22Rv1 (cell line): ENCODE results near the gene BICC1.

Experiments
- H3K27ac ChIP-seq: fragments of 450-650 bp; 2 replicates; pipeline ENCODE4 v1.5.1; 2017
- ZFX ChIP-seq: fragments of 450-650 bp; IDR thresholded peaks from 2 replicates; pipeline ENCODE4 v1.6.1; 2017; ENCODE audit warnings: antibody characterized with exemption, borderline replicate concordance
- TF ChIP-seq, protein P1 (sequence below): fragments of 450-650 bp; IDR thresholded peaks from 2 replicates; pipeline ENCODE4 v1.5.1; 2017; ENCODE audit warnings: mild to moderate bottlenecking

The BICC1 gene

GRCh38 chr10:58691528-58691927, 178.9 kb downstream of the BICC1 start:
- TF ChIP-seq ZFX = no peak
- no peak overlapping the region for H3K27ac ChIP-seq

DNA sequence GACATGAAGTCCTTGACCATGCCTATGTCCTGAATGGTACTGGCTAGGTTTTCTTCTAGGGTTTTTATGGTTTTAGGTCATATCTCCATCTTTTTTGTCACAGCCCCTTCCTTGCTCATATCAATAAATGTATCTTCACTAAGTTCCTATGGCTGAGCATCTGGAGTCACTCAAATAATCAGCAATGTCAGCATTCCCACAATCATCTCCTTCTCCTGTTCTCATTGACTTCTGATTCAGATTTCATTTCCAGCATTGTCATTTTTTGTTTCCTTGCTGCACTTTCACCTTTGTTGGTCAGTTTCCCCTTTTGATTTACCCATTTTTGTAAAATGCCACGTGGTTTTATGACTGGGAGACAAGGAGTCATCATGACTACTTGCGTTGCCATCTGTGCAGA, 181.2 kb downstream of the BICC1 start:
- no peak for TF ChIP-seq ZFX
- TF ChIP-seq, protein P1, sequence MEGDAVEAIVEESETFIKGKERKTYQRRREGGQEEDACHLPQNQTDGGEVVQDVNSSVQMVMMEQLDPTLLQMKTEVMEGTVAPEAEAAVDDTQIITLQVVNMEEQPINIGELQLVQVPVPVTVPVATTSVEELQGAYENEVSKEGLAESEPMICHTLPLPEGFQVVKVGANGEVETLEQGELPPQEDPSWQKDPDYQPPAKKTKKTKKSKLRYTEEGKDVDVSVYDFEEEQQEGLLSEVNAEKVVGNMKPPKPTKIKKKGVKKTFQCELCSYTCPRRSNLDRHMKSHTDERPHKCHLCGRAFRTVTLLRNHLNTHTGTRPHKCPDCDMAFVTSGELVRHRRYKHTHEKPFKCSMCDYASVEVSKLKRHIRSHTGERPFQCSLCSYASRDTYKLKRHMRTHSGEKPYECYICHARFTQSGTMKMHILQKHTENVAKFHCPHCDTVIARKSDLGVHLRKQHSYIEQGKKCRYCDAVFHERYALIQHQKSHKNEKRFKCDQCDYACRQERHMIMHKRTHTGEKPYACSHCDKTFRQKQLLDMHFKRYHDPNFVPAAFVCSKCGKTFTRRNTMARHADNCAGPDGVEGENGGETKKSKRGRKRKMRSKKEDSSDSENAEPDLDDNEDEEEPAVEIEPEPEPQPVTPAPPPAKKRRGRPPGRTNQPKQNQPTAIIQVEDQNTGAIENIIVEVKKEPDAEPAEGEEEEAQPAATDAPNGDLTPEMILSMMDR = no peak
- H3K27ac ChIP-seq = no peak overlapping the region

DNA sequence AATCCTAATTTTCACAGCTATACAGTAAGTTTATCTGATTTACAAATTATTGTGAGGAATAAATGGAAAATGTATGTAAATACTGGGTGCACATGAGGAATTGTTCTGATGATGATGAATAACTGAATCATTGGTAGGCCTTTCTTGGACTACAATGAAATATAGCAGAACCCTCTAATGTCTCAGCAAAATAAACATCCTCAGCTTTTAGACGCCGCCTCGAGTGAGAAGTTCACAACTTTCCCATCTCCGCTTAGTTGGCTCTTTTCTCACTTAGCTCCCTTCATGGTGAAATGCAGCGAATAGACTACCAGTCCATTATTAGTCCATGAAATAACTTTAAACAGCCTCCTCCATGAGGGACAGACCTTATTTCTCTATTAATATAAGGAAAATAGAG, 182.3 kb downstream of the BICC1 start:
- TF ChIP-seq, protein P1 = no peak
- no peak for TF ChIP-seq ZFX
- H3K27ac ChIP-seq = no peak overlapping the region

DNA sequence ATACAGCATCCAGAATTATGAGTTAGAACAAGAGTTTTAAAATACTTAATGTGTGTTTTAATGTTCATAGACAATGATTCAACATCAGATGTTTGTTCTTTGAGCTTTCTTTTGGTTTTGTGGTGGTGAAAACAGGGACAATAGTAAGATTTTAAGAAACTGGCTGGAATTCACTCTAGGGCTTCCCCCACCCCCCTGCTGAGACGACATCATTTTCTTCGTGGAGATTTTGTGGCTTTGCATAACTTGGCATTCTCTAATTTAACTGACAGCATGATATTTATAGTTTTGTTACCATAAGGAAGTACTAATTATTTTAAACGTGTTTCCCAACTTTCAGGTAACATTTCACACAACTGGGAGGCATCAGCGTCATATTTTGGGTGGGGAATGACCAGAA, 184.1 kb downstream of the BICC1 start:
- H3K27ac ChIP-seq = no peak overlapping the region
- no peak for TF ChIP-seq ZFX
- TF ChIP-seq, protein P1 = no peak

- TF ChIP-seq, protein P1 = no peak
- TF ChIP-seq ZFX = no peak
These were observed 185.0 kb downstream of the BICC1 start for GRCh38 chr10:58697691-58698090.

DNA sequence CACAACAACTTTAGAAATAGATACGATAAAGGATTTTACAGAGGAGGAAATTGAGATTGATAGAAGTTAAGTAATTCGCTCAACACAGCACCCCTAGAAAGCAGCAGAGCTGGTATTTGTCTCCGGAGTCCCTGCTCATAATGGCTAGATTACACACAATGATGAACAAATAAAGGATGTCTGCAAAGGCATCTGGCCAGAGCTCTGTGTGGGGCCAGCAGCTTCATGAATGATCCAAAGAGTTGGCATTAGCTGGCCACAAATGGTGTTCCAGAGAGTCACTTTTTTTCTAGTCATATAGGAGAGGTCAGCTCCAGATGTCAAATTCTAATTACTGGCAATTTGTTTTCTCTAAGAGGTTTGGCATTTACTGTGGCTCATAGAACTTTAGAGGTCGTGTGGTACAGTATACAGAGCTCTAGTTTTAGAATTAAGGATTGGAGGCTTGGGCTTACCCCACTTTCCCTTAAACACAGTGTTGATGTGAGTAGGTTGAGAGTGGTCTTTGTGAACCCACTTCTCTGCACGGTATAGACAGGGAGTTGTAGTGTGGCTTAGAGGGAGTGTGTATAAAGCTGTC, 186.2 kb downstream of the BICC1 start:
- no peak for TF ChIP-seq ZFX
- TF ChIP-seq, protein P1 = no peak
- H3K27ac ChIP-seq = no peak overlapping the region

More at GRCh38 chr10:58697691-58698090, 185.0 kb downstream of the BICC1 start:
- no peak overlapping the region for H3K27ac ChIP-seq

DNA sequence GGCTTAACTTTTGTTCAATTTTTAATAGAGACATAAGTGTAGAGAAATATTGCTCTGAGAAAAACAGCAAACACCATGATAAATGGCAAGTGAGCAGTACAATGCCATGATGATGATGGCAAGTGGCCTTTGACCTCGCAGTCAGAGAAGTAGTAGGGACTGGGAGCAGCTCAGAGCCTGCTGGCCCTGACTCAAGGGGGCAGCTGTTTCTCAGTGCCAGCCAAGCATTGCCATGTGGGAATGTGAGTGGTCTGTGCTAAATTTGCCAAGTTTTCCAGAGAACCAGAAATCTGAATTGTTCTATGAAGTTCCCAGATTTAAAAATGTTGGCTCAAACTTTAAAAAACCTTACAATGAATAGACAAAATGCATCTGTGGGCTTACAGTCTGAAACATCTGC, 187.9 kb downstream of the BICC1 start:
- TF ChIP-seq, protein P1 = no peak
- no peak overlapping the region for H3K27ac ChIP-seq
